Fibroblast of peridontal ligament (primary cell): Measurements from ENCODE around the gene NCOA3.
"Not testable (repeated sequence)": the region's sequence is repeated elsewhere in the genome, so short reads cannot be mapped to it uniquely, and the experiment has no call there.

ENCODE experiments used
- DNase-seq: peaks from one replicate; pipeline ENCODE4 v3.0.0-alpha.2; 2010; ENCODE audit errors: extremely low read depth

Gene NCOA3

DNA sequence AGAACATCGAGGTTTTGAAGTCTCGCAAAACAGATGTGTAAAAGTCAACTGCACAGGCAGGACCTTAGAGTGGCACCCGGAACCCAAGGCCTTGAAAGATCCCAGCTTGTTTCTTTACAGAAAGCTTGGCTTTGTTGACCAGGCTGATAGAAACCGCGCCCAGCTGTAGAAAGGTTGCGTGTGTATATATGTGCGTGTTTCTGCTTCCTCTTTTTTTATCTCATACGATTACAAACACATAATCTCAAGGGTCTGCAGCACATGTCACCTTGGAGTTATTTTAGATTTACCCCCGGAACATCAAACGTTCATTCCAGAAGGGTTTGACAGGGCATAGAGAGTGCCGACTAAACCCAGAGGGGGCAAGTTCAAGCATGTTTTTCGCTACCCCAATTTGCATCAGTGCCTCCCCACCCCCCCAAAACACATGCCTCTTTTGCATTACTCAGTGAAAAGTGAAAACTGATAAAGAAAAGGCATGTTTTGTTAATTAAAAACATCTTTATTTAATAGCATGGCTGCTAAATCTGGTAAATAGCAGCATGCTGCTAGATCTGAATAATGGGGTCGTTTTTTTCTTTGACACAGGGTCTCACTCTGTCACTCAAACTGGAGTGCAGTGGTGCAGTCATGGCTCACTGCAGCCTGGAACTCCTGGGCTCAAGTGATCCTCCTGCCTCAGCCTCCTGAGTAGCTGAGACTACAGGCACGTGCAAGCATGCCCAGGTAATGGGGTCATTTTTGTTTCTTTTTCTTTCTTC, 33.2 kb upstream of the NCOA3 start:
- DNase-seq = no peak

DNA sequence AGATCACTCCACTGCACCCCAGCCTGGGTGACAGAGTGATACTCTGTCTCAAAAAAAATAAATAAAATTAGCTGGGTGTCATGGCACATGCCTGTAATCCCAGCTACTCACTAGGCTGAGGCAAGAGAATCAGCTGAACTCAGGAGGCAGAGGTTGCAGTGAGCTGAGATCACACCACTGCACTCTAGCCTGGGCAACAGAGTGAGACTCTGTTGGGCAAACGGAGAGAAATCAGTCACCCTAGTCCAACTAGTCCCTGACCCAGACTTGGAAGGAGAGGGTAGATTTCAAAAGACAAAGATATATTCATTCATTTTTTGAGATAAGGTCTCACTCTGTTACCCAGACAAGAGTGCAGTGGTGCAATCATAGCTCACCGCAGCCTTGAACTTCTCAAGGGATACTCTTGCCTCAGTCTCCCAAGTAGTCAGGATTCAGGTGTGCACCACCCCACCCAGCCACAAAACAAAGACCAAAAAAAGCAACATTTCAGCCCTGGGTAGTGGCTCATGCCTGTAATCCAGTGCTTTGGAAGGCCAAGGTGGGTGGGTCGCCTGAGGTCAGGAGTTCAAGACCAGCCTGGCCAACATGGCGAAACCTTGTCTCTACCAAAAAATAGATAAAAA, 26.2 kb upstream of the NCOA3 start:
- DNase-seq = no peak

DNA sequence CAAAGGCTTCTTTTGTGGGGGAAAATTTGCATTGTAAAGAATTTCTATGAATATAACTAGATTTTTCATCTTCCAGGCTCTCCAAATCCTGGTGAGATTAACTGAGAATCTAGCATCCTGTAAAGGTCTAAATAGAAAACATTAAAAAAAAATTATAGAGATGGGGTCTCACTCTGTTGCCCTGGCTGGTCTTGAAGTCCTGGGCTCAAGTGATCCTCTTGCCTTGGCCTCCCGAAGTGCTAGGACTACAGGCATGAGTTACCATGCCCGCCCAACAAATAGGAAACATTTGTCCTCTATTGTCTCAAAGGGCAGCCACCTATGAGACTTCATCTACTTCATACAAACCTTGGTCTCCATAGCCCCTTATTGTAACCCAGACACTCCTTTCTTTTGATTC, 25.2 kb upstream of the NCOA3 start:
- no peak for DNase-seq

DNA sequence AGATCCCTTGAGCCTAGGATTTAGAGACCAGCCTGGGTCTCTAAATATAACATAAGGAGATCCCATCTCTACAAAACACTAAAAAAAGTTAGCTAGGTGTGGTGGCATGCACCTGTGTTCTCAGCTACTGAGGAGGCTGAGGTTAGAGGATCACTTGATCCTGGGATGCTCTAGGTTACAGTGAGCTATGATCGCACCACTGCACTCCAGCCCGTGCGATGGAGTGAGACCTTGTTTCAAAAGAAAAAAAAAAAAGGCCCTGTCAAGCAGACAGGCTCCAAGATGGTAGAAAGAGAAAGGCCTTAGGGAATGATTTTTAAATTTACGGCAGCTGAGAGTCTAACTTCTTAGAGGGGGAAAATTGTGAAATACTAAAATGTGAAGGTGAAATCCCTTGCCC, 22.6 kb upstream of the NCOA3 start:
- no peak for DNase-seq

DNA sequence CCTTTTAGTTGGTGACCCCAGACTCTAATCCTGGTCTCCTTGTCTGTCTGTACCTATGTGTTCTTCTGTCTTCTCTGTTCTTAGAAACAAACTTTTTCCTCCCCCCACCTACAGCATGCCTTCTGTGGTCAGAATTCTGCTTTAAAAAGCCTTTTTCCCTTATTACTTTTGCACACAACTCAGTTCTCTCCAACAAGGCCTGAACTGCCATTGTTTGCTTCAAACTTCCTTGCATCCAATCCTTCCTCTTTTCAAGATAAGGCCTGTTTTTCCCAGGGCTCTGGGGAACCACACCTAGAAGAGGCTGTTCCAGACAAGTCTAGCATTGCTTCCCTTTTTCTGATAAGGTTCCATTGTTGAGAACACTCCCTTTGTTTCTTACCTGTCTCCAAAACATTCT, 22.2 kb upstream of the NCOA3 start:
- DNase-seq = no peak

DNA sequence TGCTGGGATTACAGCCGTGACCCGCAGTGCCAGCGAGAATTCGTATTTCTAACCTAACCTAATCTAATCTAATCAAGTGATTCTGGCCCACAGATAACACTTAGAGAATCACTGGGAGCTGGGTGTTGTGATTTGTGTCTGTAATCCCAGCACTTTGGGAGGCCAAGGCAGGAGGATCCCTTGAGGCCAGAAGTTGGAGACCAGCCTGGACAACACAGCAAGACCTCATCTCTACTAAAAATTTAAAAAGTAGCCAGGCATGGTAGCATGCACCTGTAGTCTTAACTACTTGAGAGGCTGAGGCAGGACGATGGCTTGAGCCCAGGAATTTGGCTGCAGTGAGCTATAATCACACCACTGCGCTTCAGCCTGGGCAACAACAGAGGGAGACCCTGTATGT, 21.4 kb upstream of the NCOA3 start:
- DNase-seq = no peak

DNA sequence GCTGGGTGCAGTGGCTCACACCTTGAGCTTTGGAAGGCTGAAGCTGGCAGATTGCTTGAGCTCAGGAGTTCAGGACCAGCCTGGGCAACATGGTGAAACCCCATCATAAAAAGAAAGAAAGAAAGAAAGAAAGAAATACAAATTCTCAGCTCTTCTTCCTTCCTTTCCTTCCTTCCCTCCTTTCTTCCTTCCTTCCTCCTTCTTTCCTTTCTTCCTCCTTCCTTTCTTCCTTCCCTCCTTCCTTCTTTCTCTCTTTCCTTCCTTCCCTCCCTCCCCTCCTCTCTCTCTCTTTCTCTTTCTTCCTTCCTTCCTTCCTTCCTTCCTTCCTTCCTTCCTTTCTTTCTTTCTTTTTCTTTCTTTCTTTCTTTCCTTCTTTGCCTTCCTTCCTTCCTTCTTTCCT, 21.0 kb upstream of the NCOA3 start:
- DNase-seq = no peak

DNA sequence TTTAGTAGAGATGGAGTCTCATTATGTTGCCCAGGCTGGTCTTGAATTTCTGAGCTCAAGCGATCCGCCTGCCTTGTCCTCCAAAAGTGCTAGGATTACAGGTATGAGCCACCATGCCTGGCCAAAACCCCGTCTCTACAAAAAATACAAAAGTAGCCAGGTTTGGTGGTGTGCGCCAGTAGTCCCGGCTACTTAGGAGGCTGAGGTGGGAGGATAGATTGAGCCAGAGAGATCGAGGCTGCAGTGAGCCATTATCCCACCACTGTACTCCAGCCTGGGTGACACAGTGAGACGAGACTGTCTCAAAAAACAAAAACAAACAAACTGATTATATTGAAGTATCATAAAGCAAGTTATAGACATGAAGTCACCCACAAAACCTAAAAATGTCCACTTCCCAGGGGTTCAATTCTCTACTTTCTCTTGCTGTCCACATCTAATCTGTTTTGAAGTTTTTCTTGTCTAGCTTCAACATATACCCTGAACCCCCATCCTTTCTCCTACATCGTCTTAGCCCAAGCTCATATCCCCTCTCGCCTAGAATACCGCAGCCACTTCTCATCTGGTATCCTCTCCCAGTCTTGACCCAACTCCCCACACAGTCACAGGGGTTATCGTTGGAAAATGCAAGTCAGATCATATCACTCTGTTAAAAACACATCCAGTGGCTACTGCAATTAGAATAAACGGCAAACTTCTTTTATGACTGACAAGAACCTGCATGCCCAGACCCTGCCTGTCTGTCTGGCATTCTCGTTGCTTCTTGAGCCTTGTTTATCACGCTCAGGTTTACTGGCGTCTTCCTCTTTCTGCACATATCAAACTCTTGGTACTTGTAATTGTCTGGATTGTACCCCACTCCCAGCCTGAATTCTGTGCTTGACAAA, 20.1 kb upstream of the NCOA3 start:
- no peak for DNase-seq

DNA sequence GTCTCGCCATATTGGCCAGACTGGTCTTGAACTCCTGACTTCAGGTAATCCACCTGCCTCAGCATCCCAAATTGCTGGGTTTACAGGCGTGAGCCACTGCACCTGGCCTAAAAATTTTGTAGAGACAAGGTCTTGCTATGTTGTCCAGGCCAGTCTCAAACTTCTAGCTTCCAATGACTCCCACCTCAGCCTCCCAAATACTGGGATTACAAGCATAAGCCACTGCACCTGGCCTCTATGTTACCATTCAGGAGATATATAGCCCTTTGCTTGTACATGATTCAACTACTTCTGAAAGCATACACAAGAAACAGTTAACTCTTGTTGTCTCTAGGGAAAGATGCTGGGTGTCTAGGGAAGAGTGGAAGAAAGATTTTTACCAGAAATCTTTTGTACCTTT, 19.0 kb upstream of the NCOA3 start:
- DNase-seq = no peak

DNA sequence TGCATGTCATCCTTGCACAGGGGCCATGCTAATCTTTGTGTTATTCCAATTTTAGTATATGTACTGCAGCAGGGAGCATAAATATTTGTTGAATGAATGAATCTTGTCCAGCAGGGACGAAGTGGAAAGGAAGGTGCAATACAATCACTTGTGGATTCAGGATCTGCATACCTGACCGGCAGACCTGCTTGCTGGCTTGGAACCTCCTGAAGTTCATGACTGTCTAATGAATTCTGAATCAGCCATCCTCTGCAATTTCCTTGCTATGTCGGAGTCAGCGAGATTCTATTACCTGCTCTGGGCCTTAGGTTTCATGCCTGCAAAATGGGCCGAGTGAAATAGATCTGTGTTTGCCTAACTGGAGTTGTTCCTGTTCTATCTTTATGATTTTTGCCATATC, 17.4 kb upstream of the NCOA3 start:
- DNase-seq = no peak

DNA sequence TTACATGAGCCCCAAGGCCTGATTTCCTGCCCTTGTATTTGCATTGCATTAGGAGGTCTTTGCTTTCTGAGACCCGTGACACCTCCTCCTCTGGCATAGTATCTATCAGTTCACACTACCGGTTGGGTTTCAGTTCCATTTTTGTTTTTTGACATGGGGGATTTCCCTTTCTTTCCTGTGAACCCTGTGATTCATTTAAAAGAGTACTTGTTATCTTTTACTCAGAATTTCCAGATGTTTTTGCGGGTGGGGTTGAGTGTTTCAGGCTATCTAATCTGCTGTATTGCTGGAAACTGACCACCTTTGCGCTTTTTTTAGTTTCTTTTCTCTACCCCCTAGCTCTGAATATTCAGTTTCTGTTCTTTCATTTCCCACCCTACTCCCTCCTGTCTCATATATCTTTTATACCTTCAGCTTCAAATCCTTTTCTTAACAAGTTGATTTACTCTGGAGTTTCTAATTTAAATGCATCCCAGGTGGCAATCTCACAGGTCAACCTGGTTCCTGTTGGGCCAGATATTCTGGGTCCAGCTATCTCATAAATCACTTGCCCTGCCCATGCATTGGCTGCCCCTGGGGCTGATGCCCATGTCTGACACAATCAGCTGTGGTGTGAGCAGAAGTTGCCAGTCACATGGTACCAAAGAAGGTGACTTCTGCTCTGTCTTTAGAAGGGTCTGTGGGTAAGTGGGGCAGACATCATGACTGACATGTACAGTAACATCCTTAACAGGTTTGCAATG, 14.3 kb upstream of the NCOA3 start:
- no peak for DNase-seq

DNA sequence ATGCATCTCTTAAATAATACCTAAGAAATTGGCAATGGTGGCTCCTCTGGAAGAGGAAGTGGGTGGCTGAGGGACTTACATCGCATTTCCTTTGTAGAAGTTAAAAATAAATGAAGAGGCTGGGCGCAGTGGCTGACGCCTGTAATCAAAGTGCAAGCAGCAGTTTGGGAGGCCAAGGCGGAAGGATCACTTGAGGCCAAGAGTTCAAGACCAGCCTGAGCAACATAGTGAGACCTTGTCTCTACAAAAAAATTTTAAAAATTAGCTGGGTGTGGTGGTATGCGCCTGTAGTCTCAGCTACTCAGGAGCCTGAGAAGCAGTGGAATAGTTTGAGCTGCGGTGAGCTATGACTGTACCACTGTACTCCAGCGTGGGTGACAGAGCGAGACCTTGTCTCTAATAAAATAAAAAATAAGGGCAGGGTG, 12.2 kb upstream of the NCOA3 start:
- DNase-seq = no peak

DNA sequence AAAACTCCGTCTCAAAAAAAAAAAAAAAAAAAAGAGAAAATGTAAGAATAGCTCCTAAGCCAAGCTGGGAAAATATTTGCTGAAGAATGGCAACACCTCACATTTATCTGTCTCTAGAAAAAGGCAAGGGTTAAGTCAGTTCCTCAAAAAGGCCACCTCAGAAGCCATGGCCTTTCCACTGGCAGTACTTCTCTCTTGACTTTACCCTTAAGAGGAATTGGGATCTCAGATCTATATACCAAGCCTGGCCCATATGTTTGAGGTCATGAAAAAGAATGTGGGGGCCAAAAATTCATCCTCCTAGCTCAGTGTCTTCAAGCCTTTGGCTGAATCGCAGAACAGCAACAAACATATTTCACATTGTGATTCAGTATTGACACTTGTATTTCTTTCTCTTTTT, 10.9 kb upstream of the NCOA3 start:
- no peak for DNase-seq

DNA sequence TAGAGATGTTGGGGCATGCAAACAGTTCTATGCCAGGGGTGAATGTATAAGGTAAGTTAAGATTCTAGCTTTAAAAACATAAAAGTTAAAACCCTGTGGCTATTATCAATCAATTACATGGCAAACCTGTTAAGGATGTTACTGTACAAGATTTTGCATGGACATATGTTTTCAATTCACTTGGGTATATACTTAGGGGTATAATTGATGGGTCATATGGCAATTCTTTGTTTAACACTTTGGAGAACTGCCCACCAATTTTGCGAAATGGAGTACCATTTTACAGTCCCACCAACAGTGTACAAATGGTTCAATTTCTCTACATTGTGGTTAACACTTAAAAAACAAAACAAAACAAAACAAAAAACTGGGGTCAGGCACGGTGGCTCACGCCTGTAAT, 9.4 kb upstream of the NCOA3 start:
- no peak for DNase-seq

DNA sequence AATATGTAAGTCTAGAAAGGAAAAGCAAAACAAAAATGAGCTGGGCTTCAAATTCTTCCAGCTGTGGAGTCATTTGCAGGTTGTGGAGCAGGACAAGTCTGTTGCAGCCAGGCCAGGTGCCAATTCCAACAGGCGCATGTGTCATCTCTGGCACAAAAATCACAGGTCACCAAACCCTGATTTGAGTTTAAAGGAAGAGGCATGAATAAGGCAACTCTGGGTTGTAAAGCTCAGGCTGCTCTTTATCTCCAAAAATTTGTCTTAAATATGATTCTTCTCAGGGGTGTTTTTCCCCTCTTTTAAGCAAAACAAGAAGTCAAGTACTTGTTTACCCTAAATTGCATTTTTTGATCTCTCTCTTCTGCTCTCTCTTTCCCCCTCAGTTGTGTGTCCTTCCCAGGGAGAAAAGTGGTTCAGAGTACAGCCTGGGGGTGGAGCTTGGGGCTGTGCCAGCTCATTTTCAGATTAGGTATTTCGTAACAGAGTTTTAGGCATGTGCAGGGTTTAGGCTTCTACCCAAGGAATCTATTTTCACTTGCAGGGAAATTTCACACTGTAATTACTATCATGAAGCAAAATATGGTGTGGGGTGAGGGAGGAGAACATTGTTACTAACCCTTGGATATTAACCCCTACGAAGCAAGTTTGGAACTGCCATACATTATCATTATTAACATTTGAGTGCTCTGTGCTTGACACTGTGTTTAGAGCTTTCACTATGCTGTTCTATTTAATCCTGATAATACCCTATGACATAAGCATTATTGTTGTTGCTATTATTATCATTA, 8.3 kb upstream of the NCOA3 start:
- peak; percentile 85 for DNase-seq

DNA sequence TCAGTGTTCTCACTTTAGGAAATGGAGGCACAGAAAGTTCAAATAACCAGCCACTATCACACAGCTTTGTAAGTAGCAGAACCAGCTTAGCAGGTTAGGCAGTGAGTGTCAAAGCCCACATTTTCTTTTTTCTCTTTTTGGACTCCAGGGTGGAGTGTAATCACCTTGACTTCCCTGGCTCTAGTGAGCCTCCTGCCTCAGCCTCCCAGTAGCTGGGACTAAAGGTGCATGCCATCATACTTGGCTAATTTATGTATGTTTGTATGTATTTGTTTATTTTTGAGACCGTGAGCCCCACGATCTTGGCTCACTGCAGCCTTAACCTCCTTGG, 7.8 kb upstream of the NCOA3 start:
- DNase-seq = no peak

DNA sequence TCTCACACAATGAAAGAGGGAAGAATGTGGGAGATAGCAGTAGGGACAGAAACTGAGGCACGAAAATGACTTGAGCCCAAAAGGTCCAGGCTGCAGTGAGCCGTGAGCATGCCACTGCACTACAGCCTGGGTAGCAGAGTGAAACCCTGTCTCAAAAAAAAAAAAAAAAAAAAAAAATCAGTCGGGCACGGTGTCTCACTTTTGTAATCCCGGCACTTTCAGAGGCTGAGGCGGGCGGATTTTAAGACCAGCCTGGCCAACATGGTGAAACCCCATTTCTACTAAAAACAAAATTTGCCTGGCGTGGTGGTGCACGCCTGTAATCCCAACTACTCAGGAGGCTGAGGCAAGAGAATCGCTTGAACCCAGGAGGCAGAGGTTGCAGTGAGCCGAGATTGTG, 7.1 kb upstream of the NCOA3 start:
- DNase-seq = not testable (repeated sequence)

DNA sequence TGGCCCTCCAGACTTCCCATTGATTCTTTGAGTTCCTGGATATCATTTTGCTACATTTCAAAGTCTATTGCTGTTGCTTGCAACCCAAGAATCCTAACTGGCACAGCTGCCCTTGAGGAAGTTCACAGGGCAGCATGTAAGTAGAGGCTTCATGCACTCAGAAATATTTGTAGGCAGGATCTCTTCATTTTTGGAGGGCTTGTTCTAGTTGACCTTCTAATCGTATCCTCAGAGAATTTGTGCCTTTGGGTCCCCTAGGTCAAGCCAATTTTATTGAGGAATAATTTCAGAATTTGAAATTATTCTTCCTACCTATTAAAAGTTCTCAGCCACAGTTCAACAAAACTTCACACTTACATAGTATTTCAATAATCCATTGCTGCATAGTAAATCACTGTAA, 5.6 kb upstream of the NCOA3 start:
- DNase-seq = no peak

DNA sequence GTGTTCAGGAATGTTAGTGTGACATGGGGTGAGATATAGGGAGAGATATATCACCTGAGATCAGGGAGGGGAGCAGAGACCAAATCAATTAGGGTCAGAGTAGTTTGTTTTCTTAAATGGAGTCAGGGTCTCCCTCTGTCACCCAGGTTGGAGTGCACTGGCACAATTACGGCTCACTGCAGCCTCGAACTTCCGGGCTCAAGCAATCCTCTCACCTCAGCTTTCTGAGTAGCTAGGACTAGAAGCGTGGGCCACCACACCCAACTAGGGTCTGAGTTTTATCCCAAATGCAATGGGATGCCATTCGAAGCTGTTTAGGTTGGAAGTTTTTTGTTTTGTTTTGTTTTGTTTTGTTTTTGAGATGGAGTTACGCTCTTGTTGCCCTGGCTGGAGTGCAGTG, 3.1 kb upstream of the NCOA3 start:
- DNase-seq = no peak

DNA sequence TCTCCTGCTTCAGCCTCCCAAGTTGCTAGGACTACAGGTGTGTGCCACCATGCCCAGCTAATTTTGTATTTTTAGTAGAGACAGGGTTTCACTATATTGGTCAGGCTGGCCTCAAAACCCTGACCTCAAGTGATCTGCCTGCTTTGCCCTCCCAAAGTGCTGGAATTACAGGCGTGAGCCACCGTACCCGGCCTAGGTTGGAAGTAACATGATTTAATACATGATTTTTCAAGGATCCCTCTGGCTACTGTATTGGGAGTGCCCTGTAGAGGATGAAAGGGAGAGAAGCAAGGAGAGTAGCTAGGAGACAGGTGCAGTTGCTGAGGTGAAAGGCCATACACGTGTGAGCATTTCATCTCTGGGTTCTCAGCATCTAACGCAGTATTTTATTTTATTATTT, 2.6 kb upstream of the NCOA3 start:
- DNase-seq = no peak

DNA sequence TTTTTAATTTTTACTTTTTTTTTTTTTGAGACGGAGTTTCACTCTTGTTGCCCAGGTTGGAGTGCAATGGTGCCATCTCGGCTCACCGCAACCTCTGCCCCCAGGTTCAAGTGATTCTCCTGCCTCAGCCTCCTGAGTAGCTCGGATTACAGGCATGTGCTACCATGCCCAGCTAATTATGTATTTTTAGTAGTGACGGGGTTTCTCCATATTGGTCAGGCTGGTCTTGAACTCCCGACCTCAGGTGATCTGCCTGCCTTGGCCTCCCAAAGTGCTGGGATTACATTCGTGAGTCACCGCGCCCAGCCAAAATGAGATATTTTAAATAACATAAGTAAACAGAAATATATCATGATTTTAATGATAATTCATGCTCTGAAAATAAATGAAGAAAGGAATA, 1.6 kb upstream of the NCOA3 start:
- DNase-seq = not testable (repeated sequence)
